PC-3 (cell line): ENCODE data around the gene ACTL8. TPM values are rescaled to one million over a fixed set of nuclear protein-coding genes. Genes with fewer than 3 reads are reported as not detected.

Experiments used
- ATAC-seq: fragments of 200-7000 bp; cut with Tn5 transposase; 2 replicates; pipeline ENCODE4 v1.9.1; 2020; ENCODE audit warnings: mild to moderate bottlenecking, moderate library complexity
- BruUV-seq: library from RNA; stranded (reverse); fragments of 400-500 nt; replicated peaks from 2 replicates; lab custom pipeline; 2021; lab: Mats Ljungman, UMichigan
- CTCF ChIA-PET: fragments of 300-600 bp; sonication (Branson Sonifier 250); formaldehyde crosslinking; loops from one replicate; lab custom pipeline; 2022; ENCODE audit warnings: antibody characterized with exemption; lab: Charles Lee
- POLR2A ChIA-PET: fragments of 300-600 bp; sonication (Branson Sonifier 250); formaldehyde crosslinking; loops from one replicate; lab custom pipeline; 2022; ENCODE audit warnings: antibody characterized with exemption; ENCODE audit not compliant: unreplicated experiment; lab: Charles Lee
- DNase-seq: peaks from one replicate; pipeline ENCODE4 v3.0.0-alpha.2; 2015
- H2AFZ ChIP-seq: fragments of 300-600 bp; sonication (generic); 2 replicates; pipeline ENCODE4 v1.6.0; 2016; ENCODE audit warnings: antibody characterized with exemption, low read length
- H3F3A ChIP-seq: fragments of 300-600 bp; sonication (generic); one replicate; pipeline ENCODE4 v1.6.0; 2017; ENCODE audit warnings: antibody characterized with exemption, low read length, control low read depth, mild to moderate bottlenecking; ENCODE audit not compliant: unreplicated experiment
- H3K27ac ChIP-seq: fragments of 300-600 bp; sonication (generic); 2 replicates; pipeline ENCODE4 v1.5.1; 2016; ENCODE audit warnings: mild to moderate bottlenecking, low read length
- H3K27me3 ChIP-seq: fragments of 300-600 bp; sonication (generic); 2 replicates; pipeline ENCODE4 v1.6.1; 2016; ENCODE audit warnings: low read length, mixed read lengths
- H3K36me3 ChIP-seq: fragments of 300-600 bp; sonication (generic); 2 replicates; pipeline ENCODE4 v1.6.1; 2016; ENCODE audit warnings: low read depth, mixed run types, low read length, mixed read lengths
- H3K4me1 ChIP-seq: fragments of 300-600 bp; sonication (generic); 2 replicates; pipeline ENCODE4 v1.5.1; 2016; ENCODE audit warnings: low read length; ENCODE audit not compliant: insufficient read depth
- H3K4me2 ChIP-seq: fragments of 300-600 bp; sonication (generic); 2 replicates; pipeline ENCODE4 v1.6.0; 2016; ENCODE audit warnings: low read length
- H3K4me3 ChIP-seq: fragments of 300-600 bp; sonication (generic); 2 replicates; pipeline ENCODE4 v1.5.1; 2016; ENCODE audit warnings: mild to moderate bottlenecking, low read length, mixed read lengths
- H3K79me2 ChIP-seq: fragments of 300-600 bp; sonication (generic); 2 replicates; pipeline ENCODE4 v1.6.1; 2017; ENCODE audit warnings: low read length, mixed read lengths
- H3K9ac ChIP-seq: fragments of 300-600 bp; sonication (generic); 2 replicates; pipeline ENCODE4 v1.6.0; 2016; ENCODE audit warnings: mild to moderate bottlenecking, low read length
- H3K9me2 ChIP-seq: fragments of 300-600 bp; sonication (generic); replicated peaks from 2 replicates; pipeline ENCODE4 v1.6.1; 2016; ENCODE audit warnings: mixed run types, low read length, mixed read lengths
- H3K9me3 ChIP-seq: fragments of 300-600 bp; sonication (generic); 2 replicates; pipeline ENCODE4 v1.6.1; 2016; ENCODE audit warnings: low read length, mixed read lengths
- H4K20me1 ChIP-seq: fragments of 300-600 bp; sonication (generic); 2 replicates; pipeline ENCODE4 v1.6.1; 2016; ENCODE audit warnings: low read length, mixed read lengths
- CTCF ChIP-seq: fragments of 300-600 bp; sonication (generic); conservative IDR thresholded peaks from 2 replicates; pipeline ENCODE4 v1.5.1; 2017; ENCODE audit warnings: antibody characterized with exemption, low read depth, mild to moderate bottlenecking, low read length
- EZH2 ChIP-seq: fragments of 300-600 bp; sonication (generic); IDR thresholded peaks from one replicate; pipeline ENCODE4 v1.6.1; 2017; ENCODE audit warnings: antibody characterized with exemption, mild to moderate bottlenecking, low read length; ENCODE audit not compliant: unreplicated experiment
- EZH2phosphoT487 ChIP-seq: fragments of 300-600 bp; sonication (generic); IDR thresholded peaks from 2 replicates; pipeline ENCODE4 v1.6.1; 2018; ENCODE audit warnings: mild to moderate bottlenecking, antibody characterized with exemption, low read length, borderline replicate concordance
- intact Hi-C: fragments of 100-400 bp; cut with micrococcal nuclease; formaldehyde crosslinking; loops from 2 replicates; pipeline ENCODE4 v1.9.0; 2023
- total RNA-seq: library from RNA; depleted of rRNA; stranded (reverse); fragments of >200 nt; gene quantifications from 2 replicates; pipeline ENCODE4 v1.2.3, GENCODE V29; 2014

The ACTL8 gene
- total RNA-seq, 1 experiment from 2014 or later, result not detected

DNA sequence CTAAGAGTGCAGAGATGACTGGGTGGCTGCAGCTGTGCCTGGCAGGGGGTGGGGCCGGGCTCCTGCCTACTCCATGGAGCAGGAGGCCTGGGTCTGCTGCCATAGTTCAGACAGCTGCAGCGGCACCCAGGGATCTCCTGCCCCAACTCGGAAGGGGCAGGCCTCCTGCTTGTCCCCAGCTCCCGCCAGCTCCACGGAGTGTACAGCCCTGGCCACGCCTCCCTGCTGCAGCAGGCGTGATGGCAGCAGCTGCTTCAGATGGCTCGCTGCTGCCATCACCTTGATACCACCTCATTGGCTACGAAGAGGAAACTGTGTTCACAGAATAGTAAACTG, 35.9 kb downstream of the ACTL8 start:
- intact Hi-C loops, result no loop called here
- no peaks in the 10 kb centered on the region for H3K9me2 ChIP-seq
- BruUV-seq, result no TSS peak
- DNase-seq (no peak), ATAC-seq (no peak)
- no peaks in the 10 kb centered on the region for H4K20me1 ChIP-seq
- no peak for TF ChIP-seq EZH2
- TF ChIP-seq EZH2phosphoT487, result no peak
- no peak for TF ChIP-seq CTCF
- no peaks in the 10 kb centered on the region for H3K36me3 ChIP-seq
- no peak overlapping the region for H3K9ac ChIP-seq
- H3K27me3 ChIP-seq, result peaks cover 52% of the 10 kb centered on the region
- no peaks in the 10 kb centered on the region for H3K9me3 ChIP-seq
- no peak overlapping the region for H3K4me3 ChIP-seq
- CTCF ChIA-PET, result no interaction called here
- POLR2A ChIA-PET, result no interaction called here
- no peak overlapping the region for H3K4me2 ChIP-seq
- no peaks in the 10 kb centered on the region for H3K4me1 ChIP-seq
- no peaks in the 10 kb centered on the region for H3K79me2 ChIP-seq
- H3F3A ChIP-seq, result no peaks in the 10 kb centered on the region
- no peak overlapping the region for H3K27ac ChIP-seq
- no peak overlapping the region for H2AFZ ChIP-seq

GRCh38 chr1:17791480-17791879, 36.3 kb downstream of the ACTL8 start:
- Histone ChIP-seq H3K27me3 (peaks cover 53% of the 10 kb centered on the region), H3K9ac (no peak overlapping the region), H3K9me2 (no peaks in the 10 kb centered on the region), H3K36me3 (no peaks in the 10 kb centered on the region), H3K4me2 (no peak overlapping the region), H3K9me3 (no peaks in the 10 kb centered on the region), H3K4me1 (no peaks in the 10 kb centered on the region), H3F3A (no peaks in the 10 kb centered on the region), H4K20me1 (no peaks in the 10 kb centered on the region), H3K27ac (no peak overlapping the region), H3K79me2 (no peaks in the 10 kb centered on the region), H3K4me3 (no peak overlapping the region), H2AFZ (no peak overlapping the region)
- POLR2A ChIA-PET, result no interaction called here
- intact Hi-C loops, result no loop called here
- CTCF ChIA-PET, result no interaction called here
- no TSS peak for BruUV-seq
- DNase-seq (no peak), ATAC-seq (no peak)
- TF ChIP-seq CTCF, result no peak
- TF ChIP-seq EZH2phosphoT487, result no peak

DNA sequence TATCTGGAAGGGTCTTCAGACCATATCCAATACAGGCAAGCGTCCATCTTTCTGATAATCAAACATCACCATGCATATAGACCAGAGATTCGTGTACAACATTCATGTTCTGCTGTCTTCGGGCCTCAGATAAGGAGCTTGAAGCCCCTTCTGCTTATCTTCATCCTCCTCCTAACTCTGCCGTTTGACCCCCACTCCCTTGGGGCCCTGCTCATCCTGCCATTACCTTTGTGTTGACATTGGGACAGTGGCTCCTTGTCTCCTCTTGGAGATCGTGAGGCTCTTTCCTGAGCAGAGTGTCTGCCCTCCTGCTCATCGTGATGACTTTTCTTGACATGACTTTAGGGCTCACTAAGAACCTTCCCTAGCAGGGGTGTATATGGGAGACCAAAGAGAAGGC, 37.3 kb downstream of the ACTL8 start:
- Histone ChIP-seq H2AFZ (no peak overlapping the region), H3K9ac (no peak overlapping the region), H4K20me1 (no peaks in the 10 kb centered on the region), H3K4me3 (no peak overlapping the region), H3K9me2 (no peaks in the 10 kb centered on the region), H3K4me1 (no peaks in the 10 kb centered on the region), H3K27me3 (peaks cover 62% of the 10 kb centered on the region), H3F3A (no peaks in the 10 kb centered on the region), H3K36me3 (no peaks in the 10 kb centered on the region), H3K27ac (no peak overlapping the region), H3K9me3 (no peaks in the 10 kb centered on the region), H3K4me2 (no peak overlapping the region), H3K79me2 (no peaks in the 10 kb centered on the region)
- BruUV-seq, result no TSS peak
- POLR2A ChIA-PET, result no interaction called here
- CTCF ChIA-PET, result no interaction called here
- TF ChIP-seq CTCF, result no peak
- TF ChIP-seq EZH2, result no peak
- no peak for TF ChIP-seq EZH2phosphoT487
- DNase-seq (no peak), ATAC-seq (no peak)
- intact Hi-C loops, result no loop called here
